AG10803 (cell line): ENCODE results near the gene ZNF208.
"Not testable (repeated sequence)": the region's sequence is repeated elsewhere in the genome, so short reads cannot be mapped to it uniquely, and the experiment has no call there.

Experiments
- DNase-seq: peaks from one replicate; pipeline ENCODE4 v3.0.0; 2010; ENCODE audit warnings: low read depth
- H3K4me3 ChIP-seq: 2 replicates; pipeline ENCODE4 v1.5.1; 2011; ENCODE audit warnings: mild to moderate bottlenecking, low read length, control low read depth
- TF ChIP-seq, protein P1 (sequence below): conservative IDR thresholded peaks from 2 replicates; pipeline ENCODE4 v1.5.1; 2011; ENCODE audit warnings: mild to moderate bottlenecking, low read length, control low read depth, inconsistent platforms

Gene ZNF208

DNA sequence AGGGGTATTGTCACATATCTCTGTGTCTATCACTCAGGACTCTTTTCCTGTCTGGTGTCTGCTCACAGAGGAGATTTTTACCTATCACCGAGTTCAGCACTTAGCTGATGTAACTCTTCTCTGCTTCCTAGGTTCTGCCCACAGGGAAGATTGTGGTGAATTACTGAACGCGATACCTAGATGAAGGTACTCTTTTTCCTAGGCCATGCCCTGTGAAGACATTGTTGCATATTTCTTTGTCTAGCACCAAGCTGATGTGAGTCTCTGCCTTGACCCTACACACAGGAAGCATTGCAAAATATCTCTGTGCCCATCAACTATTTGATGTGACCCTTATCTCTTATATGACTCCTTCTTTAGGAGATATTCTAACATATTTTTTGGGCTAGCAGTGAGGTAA is 102.7 kb downstream of the ZNF208 start:
- DNase-seq = no peak
- TF ChIP-seq, protein P1, sequence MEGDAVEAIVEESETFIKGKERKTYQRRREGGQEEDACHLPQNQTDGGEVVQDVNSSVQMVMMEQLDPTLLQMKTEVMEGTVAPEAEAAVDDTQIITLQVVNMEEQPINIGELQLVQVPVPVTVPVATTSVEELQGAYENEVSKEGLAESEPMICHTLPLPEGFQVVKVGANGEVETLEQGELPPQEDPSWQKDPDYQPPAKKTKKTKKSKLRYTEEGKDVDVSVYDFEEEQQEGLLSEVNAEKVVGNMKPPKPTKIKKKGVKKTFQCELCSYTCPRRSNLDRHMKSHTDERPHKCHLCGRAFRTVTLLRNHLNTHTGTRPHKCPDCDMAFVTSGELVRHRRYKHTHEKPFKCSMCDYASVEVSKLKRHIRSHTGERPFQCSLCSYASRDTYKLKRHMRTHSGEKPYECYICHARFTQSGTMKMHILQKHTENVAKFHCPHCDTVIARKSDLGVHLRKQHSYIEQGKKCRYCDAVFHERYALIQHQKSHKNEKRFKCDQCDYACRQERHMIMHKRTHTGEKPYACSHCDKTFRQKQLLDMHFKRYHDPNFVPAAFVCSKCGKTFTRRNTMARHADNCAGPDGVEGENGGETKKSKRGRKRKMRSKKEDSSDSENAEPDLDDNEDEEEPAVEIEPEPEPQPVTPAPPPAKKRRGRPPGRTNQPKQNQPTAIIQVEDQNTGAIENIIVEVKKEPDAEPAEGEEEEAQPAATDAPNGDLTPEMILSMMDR = no peak
- no peak overlapping the region for H3K4me3 ChIP-seq

DNA sequence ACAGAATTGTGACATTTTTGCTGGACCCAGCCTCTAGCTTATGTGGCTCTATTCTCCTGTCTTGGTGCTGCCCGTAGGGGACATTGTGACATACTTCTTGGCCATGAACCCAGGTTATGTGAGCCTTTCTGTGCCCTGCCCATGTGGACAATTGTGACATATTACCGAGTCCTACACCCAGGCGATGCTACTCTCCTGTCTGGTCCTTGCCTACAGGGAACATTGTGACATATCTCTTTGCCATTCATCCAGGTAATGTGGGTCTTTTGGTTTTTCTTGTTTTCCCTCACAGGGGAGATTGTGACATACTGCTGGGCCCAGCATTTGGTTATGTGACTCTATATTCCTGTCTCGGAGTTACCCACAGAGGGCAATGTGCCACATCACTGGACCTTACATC is 103.2 kb downstream of the ZNF208 start:
- DNase-seq = no peak
- H3K4me3 ChIP-seq = no peak overlapping the region
- TF ChIP-seq, protein P1 = no peak

DNA sequence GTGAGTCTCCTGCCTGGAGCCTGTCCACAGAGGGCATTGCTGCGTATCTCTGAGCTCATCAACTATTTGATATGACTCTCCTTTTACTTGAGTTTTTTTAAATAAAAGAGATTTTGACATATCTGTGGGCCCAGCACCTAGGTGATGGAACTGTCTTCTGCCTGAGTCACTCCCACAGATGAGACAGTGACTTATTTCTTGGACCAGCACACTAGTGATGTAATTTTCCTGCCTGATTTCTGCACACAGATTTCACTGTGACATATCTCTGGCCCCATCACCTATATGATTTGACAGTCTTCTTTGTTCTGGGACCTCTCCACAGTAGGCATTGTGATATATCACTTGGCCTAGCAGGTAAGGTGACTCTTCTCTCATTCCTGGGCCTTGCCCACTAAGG is 108.2 kb downstream of the ZNF208 start:
- no peak overlapping the region for H3K4me3 ChIP-seq
- TF ChIP-seq, protein P1 = no peak

DNA sequence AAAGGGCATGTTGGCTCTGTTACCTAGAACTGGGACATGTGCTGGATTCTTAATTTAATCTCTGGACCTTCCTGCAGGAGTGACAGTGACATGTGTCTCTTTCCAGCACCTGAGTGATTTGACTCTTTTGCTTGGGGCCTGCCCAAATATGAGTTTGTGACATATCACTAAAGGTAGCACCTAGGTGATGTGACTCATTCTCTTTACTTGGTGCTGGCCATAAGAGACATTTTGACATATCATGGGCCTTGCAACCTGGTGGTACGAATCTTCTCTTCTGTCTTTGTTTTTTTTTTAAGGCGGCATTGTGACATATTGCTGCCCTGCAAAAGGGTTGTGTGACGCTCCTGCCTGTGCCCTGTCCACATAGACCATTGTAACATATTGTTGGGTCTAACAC is 108.9 kb downstream of the ZNF208 start:
- TF ChIP-seq, protein P1 = no peak
- no peak for DNase-seq
- H3K4me3 ChIP-seq = no peak overlapping the region

More for the DNA sequence above, 108.2 kb downstream of the ZNF208 start:
- no peak for DNase-seq

DNA sequence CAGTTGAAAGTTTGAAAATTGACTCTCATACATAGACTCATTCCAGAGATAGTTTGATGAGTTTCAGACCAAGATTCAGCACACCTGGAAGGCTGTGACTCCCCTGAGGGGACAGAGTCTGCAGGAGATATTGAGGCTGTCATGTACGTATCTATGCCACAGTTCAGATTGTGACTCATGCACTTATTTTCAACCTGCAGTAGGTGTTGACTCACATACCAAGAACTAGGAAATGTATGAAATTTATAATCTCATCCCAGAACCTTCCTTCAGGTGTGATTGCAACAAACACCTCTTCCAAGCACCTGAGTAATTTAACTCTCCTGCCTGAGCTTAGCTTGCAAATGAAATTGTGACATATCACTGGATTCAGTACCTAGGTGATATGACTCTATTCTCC is 110.3 kb downstream of the ZNF208 start:
- TF ChIP-seq, protein P1 = no peak
- no peak for DNase-seq
- H3K4me3 ChIP-seq = no peak overlapping the region

DNA sequence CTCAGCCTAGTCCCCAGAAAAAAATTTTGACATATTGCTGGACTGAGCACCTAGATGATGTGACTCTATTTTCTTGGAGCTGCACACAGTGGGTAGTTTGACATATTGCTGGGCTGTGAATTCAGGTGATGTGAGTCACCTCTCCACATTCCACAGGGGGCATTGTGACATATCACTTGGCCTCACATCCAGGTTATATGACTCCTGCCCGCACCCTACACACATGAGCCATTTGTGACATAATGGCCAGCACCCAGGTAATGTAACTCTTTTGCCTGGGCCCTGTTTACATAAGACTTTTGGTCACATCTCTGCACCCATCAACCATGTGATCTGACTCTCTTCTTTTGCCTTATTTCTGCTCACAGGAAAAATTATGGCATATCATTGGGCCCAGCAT is 119.7 kb downstream of the ZNF208 start:
- H3K4me3 ChIP-seq = no peak overlapping the region
- DNase-seq = no peak
- TF ChIP-seq, protein P1 = no peak

DNA sequence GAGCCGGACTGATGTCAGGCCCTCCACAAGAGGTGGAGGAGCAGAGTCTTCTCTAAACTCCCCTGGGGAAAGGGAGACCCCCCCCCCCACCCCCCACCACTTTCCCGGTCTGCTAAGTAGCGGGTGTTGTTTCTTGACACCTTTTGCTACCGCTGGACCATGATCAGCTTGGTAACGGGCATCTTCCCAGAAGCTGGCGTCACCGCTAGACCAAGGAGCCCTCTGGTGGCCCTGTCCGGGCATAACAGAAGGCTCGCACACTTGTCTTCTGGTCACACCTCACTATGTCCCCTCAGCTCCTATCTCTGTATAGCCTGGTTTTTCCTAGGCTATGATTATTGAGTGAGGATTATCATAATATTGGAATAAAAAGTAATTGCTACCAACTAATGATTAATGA is 120.7 kb downstream of the ZNF208 start:
- DNase-seq = not testable (repeated sequence)

DNA sequence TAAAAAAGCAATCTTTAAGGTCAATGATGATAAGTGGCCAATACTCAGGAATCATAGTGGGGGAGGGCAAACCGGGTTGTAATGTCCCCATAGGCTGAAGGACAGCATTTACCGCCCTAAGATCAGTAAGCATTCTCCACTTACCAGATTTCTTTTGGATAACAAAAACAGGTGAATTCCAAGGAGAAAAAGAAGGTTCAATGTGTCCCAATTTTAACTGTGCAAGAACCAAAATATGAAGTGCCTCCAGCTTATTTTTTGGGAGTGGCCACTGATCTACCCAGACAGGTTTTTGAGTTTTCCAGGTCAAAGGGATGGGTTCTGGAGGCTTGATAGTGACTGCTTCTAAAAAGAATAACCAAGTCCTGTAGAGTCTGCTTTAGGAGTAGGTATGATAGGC is 125.2 kb downstream of the ZNF208 start:
- H3K4me3 ChIP-seq, DNase-seq: not testable (repeated sequence)

More for the DNA sequence above, 120.7 kb downstream of the ZNF208 start:
- not testable (repeated sequence) for H3K4me3 ChIP-seq

DNA sequence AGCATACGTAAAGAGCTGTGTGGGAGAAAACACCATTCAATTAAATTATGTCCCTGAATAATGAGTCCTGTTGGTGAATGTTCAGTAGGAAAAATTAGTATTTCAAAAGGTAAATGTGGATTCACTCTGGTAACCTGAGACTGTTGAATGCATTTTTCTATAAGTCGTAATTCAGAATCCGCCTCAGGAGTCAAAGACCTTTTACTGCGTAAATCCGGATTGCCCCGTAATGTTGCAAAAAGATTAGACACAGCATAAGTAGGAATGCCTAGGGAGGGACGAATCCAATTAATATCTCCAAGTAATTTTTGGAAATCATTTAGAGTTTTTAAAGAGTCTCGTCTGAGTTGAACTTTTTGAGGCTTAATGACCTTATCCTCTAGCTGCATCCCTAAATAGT is 126.0 kb downstream of the ZNF208 start:
- H3K4me3 ChIP-seq, DNase-seq: not testable (repeated sequence)
